Measurements from ENCODE around the gene HLA-DRB5.
A peak's percentile ranks its signal among the peaks of the same experiment; 100 is the strongest.
"Not testable (repeated sequence)": the region's sequence is repeated elsewhere in the genome, so short reads cannot be mapped to it uniquely, and the experiment has no call there.

HLA-DRB5 gene

GRCh38 chr6:32530431-32530793 is 325 bp upstream of the HLA-DRB5 start:
- H3K4me1 Mint-ChIP-seq, H3K27ac Mint-ChIP-seq, H3K4me3 Mint-ChIP-seq, H3K36me3 Mint-ChIP-seq, H3K9me3 Mint-ChIP-seq, H3K27me3 Mint-ChIP-seq: not testable (repeated sequence)

GRCh38 chr6:32522302-32523047 is 7.6 kb downstream of the HLA-DRB5 start:
- Mint-ChIP-seq H3K27me3 (no peaks in the 10 kb centered on the region), H3K4me3 (no peak overlapping the region), H3K9me3 (no peaks in the 10 kb centered on the region), H3K36me3 (no peaks in the 10 kb centered on the region), H3K4me1 (no peaks in the 10 kb centered on the region), H3K27ac (no peak overlapping the region)

GRCh38 chr6:32519910-32520258 is 10.2 kb downstream of the HLA-DRB5 start:
- Mint-ChIP-seq H3K27ac (no peak overlapping the region), H3K36me3 (no peaks in the 10 kb centered on the region), H3K9me3 (no peaks in the 10 kb centered on the region), H3K4me1 (no peaks in the 10 kb centered on the region), H3K27me3 (no peaks in the 10 kb centered on the region), H3K4me3 (no peak overlapping the region)

- no peaks in the 10 kb centered on the region for H3K36me3 Mint-ChIP-seq
- no peak overlapping the region for H3K27ac Mint-ChIP-seq
- H3K9me3 Mint-ChIP-seq, result no peaks in the 10 kb centered on the region
- H3K27me3 Mint-ChIP-seq, result no peaks in the 10 kb centered on the region
- H3K4me3 Mint-ChIP-seq, result no peak overlapping the region
- no peaks in the 10 kb centered on the region for H3K4me1 Mint-ChIP-seq
Measured at GRCh38 chr6:32519118-32519909, 10.8 kb downstream of the HLA-DRB5 start.

GRCh38 chr6:32517654-32518445 is 12.2 kb downstream of the HLA-DRB5 start:
- no peaks in the 10 kb centered on the region for H3K36me3 Mint-ChIP-seq

GRCh38 chr6:32501016-32501415 is 29.1 kb downstream of the HLA-DRB5 start:
- Mint-ChIP-seq H3K27me3 (peaks cover under 1% of the 10 kb centered on the region), H3K9me3 (no peaks in the 10 kb centered on the region), H3K36me3 (no peaks in the 10 kb centered on the region), H3K27ac (no peak overlapping the region), H3K4me3 (no peak overlapping the region), H3K4me1 (peaks cover 16% of the 10 kb centered on the region)

More at GRCh38 chr6:32517654-32518445, 12.2 kb downstream of the HLA-DRB5 start:
- Mint-ChIP-seq H3K27me3 (no peaks in the 10 kb centered on the region), H3K4me3 (no peak overlapping the region), H3K9me3 (no peaks in the 10 kb centered on the region), H3K27ac (no peak overlapping the region), H3K4me1 (no peaks in the 10 kb centered on the region)

- no peaks in the 10 kb centered on the region for H3K4me1 Mint-ChIP-seq
- no peak overlapping the region for H3K4me3 Mint-ChIP-seq
- peaks cover 2% of the 10 kb centered on the region for H3K27me3 Mint-ChIP-seq
- H3K27ac Mint-ChIP-seq, result no peak overlapping the region
- no peaks in the 10 kb centered on the region for H3K9me3 Mint-ChIP-seq
- peaks cover 1% of the 10 kb centered on the region for H3K36me3 Mint-ChIP-seq
Measured at GRCh38 chr6:32492351-32492750, 37.7 kb downstream of the HLA-DRB5 start.

- no peaks in the 10 kb centered on the region for H3K9me3 Mint-ChIP-seq
- peaks cover 1% of the 10 kb centered on the region for H3K36me3 Mint-ChIP-seq
- no peaks in the 10 kb centered on the region for H3K4me1 Mint-ChIP-seq
- H3K4me3 Mint-ChIP-seq, result peak overlapping the region; percentile 21
- H3K27ac Mint-ChIP-seq, result no peak overlapping the region
- peaks cover 2% of the 10 kb centered on the region for H3K27me3 Mint-ChIP-seq
Measured at GRCh38 chr6:32491700-32492099, 38.4 kb downstream of the HLA-DRB5 start.

GRCh38 chr6:32488083-32488482 is 42.0 kb downstream of the HLA-DRB5 start:
- H3K4me1 Mint-ChIP-seq, result no peaks in the 10 kb centered on the region
- H3K4me3 Mint-ChIP-seq, result no peak overlapping the region
- H3K36me3 Mint-ChIP-seq, result peaks cover 1% of the 10 kb centered on the region
- H3K9me3 Mint-ChIP-seq, result no peaks in the 10 kb centered on the region
- H3K27me3 Mint-ChIP-seq, result peaks cover 3% of the 10 kb centered on the region
- H3K27ac Mint-ChIP-seq, result no peak overlapping the region

- Mint-ChIP-seq H3K27ac (no peak overlapping the region), H3K36me3 (no peaks in the 10 kb centered on the region), H3K9me3 (no peaks in the 10 kb centered on the region), H3K4me3 (no peak overlapping the region), H3K27me3 (peaks cover 3% of the 10 kb centered on the region), H3K4me1 (no peaks in the 10 kb centered on the region)
Measured at GRCh38 chr6:32484614-32484998, 45.5 kb downstream of the HLA-DRB5 start.

- H3K36me3 Mint-ChIP-seq, result no peaks in the 10 kb centered on the region
- H3K27ac Mint-ChIP-seq, result no peak overlapping the region
Measured at GRCh38 chr6:32483968-32484613, 46.0 kb downstream of the HLA-DRB5 start.

GRCh38 chr6:32475392-32476206 is 54.5 kb downstream of the HLA-DRB5 start:
- Mint-ChIP-seq H3K4me1 (peaks cover 3% of the 10 kb centered on the region), H3K27me3 (peaks cover 17% of the 10 kb centered on the region), H3K36me3 (no peaks in the 10 kb centered on the region), H3K9me3 (no peaks in the 10 kb centered on the region), H3K4me3 (no peak overlapping the region), H3K27ac (no peak overlapping the region)

More at GRCh38 chr6:32483968-32484613, 46.0 kb downstream of the HLA-DRB5 start:
- Mint-ChIP-seq H3K4me1 (no peaks in the 10 kb centered on the region), H3K27me3 (peaks cover 3% of the 10 kb centered on the region), H3K9me3 (no peaks in the 10 kb centered on the region), H3K4me3 (no peak overlapping the region)

GRCh38 chr6:32473376-32474348 is 56.4 kb downstream of the HLA-DRB5 start:
- H3K9me3 Mint-ChIP-seq, H3K27ac Mint-ChIP-seq: not testable (repeated sequence)

More at GRCh38 chr6:32473376-32474348, 56.4 kb downstream of the HLA-DRB5 start:
- H3K4me1 Mint-ChIP-seq, H3K4me3 Mint-ChIP-seq, H3K36me3 Mint-ChIP-seq: not testable (repeated sequence)
- H3K27me3 Mint-ChIP-seq, result peaks cover 21% of the 10 kb centered on the region

Measured in activated naive CD4-positive, alpha-beta T cell treated with anti-CD3 and anti-CD28 coated beads, Interleukin-2, amount 50 U/mL, for 24 hours (primary cell).